ENCODE data around the gene ZCCHC17. TPM values are rescaled to one million over a fixed set of nuclear protein-coding genes. Genes with fewer than 3 reads are reported as not detected.
"Not testable (repeated sequence)": the region's sequence is repeated elsewhere in the genome, so short reads cannot be mapped to it uniquely, and the experiment has no call there.

ZCCHC17 gene
- total RNA-seq, 1 experiment from 2014 or later: 26.8 TPM

DNA sequence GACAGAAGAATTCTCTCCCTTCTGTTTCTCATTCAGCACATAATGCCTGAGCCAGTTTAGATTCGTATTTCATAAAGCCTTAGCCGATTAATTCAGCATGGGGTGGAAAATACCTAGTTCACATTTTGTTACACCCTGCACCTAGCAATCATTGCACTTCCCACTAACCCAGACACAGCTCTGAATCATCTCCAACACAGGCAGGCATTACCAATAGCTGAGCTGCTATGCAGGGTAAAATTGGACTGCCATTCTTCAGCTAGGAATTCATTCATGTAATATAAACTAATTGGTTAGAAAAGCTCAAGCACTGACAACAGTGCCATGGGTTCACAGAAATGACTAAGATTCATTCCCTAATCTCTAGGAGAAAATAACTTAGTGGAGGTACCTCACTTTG is 30.3 kb upstream of the ZCCHC17 start:
- no peak overlapping the region for H3K4me3 ChIP-seq
- no peaks in the 10 kb centered on the region for H3K27me3 ChIP-seq (ENCODE audit: insufficient read depth, low read depth)
- TF ChIP-seq EZH2 (IDR thresholded peaks at IDR 0.05; ENCODE audit: low read depth): no peak
- TF ChIP-seq, protein P1, sequence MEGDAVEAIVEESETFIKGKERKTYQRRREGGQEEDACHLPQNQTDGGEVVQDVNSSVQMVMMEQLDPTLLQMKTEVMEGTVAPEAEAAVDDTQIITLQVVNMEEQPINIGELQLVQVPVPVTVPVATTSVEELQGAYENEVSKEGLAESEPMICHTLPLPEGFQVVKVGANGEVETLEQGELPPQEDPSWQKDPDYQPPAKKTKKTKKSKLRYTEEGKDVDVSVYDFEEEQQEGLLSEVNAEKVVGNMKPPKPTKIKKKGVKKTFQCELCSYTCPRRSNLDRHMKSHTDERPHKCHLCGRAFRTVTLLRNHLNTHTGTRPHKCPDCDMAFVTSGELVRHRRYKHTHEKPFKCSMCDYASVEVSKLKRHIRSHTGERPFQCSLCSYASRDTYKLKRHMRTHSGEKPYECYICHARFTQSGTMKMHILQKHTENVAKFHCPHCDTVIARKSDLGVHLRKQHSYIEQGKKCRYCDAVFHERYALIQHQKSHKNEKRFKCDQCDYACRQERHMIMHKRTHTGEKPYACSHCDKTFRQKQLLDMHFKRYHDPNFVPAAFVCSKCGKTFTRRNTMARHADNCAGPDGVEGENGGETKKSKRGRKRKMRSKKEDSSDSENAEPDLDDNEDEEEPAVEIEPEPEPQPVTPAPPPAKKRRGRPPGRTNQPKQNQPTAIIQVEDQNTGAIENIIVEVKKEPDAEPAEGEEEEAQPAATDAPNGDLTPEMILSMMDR (conservative IDR thresholded peaks at IDR 0.05): no peak
- H3K27ac ChIP-seq: no peak overlapping the region
- intact Hi-C loops (cut with micrococcal nuclease; ENCODE audit: unreplicated experiment): no loop called here
- no TSS peak for BruUV-seq (replicated peaks)
- no peaks in the 10 kb centered on the region for H3K9me2 ChIP-seq (ENCODE audit: insufficient read depth)
- 0 out of 2 replicates have a peak, but pooled peaks cover 3% of the 10 kb centered on the region for H3K36me3 ChIP-seq (ENCODE audit: low read depth)
- no peaks in the 10 kb centered on the region for H3K9me3 ChIP-seq (ENCODE audit: insufficient read depth, low read depth)
- CTCF ChIA-PET: no interaction called here
- H3K4me2 ChIP-seq: no peak overlapping the region
- H2AFZ ChIP-seq: no peak overlapping the region
- DNase-seq: no peak
- POLR2A ChIA-PET (ENCODE audit: unreplicated experiment): no interaction called here
- no peaks in the 10 kb centered on the region for H3K79me2 ChIP-seq (ENCODE audit: low read depth)
- no peaks in the 10 kb centered on the region for H3F3A ChIP-seq (ENCODE audit: insufficient read depth, low read depth)
- H3K4me1 ChIP-seq (replicated peaks; ENCODE audit: insufficient read depth): no peaks in the 10 kb centered on the region
- H4K20me1 ChIP-seq (ENCODE audit: insufficient read depth): no peaks in the 10 kb centered on the region

- Histone ChIP-seq H3K9me2 (ENCODE audit: insufficient read depth) (no peaks in the 10 kb centered on the region), H3F3A (ENCODE audit: insufficient read depth, low read depth) (no peaks in the 10 kb centered on the region), H3K4me1 (replicated peaks; ENCODE audit: insufficient read depth) (no peaks in the 10 kb centered on the region), H3K27ac (no peak overlapping the region), H3K4me2 (no peak overlapping the region), H2AFZ (no peak overlapping the region), H4K20me1 (ENCODE audit: insufficient read depth) (no peaks in the 10 kb centered on the region), H3K36me3 (ENCODE audit: low read depth) (0 out of 2 replicates have a peak, but pooled peaks cover 6% of the 10 kb centered on the region), H3K27me3 (ENCODE audit: insufficient read depth, low read depth) (no peaks in the 10 kb centered on the region), H3K9me3 (ENCODE audit: insufficient read depth, low read depth) (no peaks in the 10 kb centered on the region), H3K79me2 (ENCODE audit: low read depth) (no peaks in the 10 kb centered on the region), H3K4me3 (no peak overlapping the region)
- BruUV-seq (replicated peaks): no TSS peak
- no peak for TF ChIP-seq EZH2 (IDR thresholded peaks at IDR 0.05; ENCODE audit: low read depth)
- TF ChIP-seq, protein P1 (conservative IDR thresholded peaks at IDR 0.05): no peak
- POLR2A ChIA-PET (ENCODE audit: unreplicated experiment): no interaction called here
- intact Hi-C loops (cut with micrococcal nuclease; ENCODE audit: unreplicated experiment): no loop called here
- DNase-seq: no peak
- CTCF ChIA-PET: no interaction called here
Observed at GRCh38 chr1:31272369-31272768, 24.5 kb upstream of the ZCCHC17 start.

- no peak for DNase-seq
- ChIA-PET CTCF (no interaction called here), POLR2A (ENCODE audit: unreplicated experiment) (no interaction called here)
- H3K4me2 ChIP-seq: no peak overlapping the region
- H3K27me3 ChIP-seq (ENCODE audit: insufficient read depth, low read depth): no peaks in the 10 kb centered on the region
- H4K20me1 ChIP-seq (ENCODE audit: insufficient read depth): no peaks in the 10 kb centered on the region
- no peaks in the 10 kb centered on the region for H3K79me2 ChIP-seq (ENCODE audit: low read depth)
- no peak overlapping the region for H2AFZ ChIP-seq
- no peak overlapping the region for H3K27ac ChIP-seq
- H3F3A ChIP-seq (ENCODE audit: insufficient read depth, low read depth): no peaks in the 10 kb centered on the region
- TF ChIP-seq EZH2 (IDR thresholded peaks at IDR 0.05; ENCODE audit: low read depth): no peak
- TF ChIP-seq, protein P1 (conservative IDR thresholded peaks at IDR 0.05): no peak
- no peaks in the 10 kb centered on the region for H3K4me1 ChIP-seq (replicated peaks; ENCODE audit: insufficient read depth)
- intact Hi-C loops (cut with micrococcal nuclease; ENCODE audit: unreplicated experiment): no loop called here
- no peak overlapping the region for H3K4me3 ChIP-seq
- no peaks in the 10 kb centered on the region for H3K9me2 ChIP-seq (ENCODE audit: insufficient read depth)
- H3K36me3 ChIP-seq (ENCODE audit: low read depth): 0 out of 2 replicates have a peak, but pooled peaks cover 6% of the 10 kb centered on the region
- no TSS peak for BruUV-seq (replicated peaks)
- no peaks in the 10 kb centered on the region for H3K9me3 ChIP-seq (ENCODE audit: insufficient read depth, low read depth)
Observed at GRCh38 chr1:31273619-31274018, 23.2 kb upstream of the ZCCHC17 start.

DNA sequence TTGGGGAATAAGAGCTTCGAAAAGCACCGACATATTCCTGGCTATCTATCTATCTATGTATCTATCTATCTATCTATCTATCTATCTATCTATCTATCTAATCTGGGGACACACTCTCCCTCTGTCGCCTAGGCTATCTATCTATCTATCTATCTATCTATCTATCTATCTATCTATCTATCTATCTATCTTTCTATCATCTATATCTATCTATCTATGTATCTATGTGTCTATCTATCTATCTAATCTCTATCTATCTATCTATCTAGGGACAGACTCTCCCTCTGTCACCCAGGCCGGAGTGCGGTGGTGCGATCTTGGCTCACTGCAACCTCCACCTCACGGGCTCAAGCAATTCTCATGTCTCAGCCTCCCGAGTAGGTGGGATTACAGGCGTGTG is 14.4 kb upstream of the ZCCHC17 start:
- intact Hi-C loops (cut with micrococcal nuclease; ENCODE audit: unreplicated experiment); POLR2A ChIA-PET (ENCODE audit: unreplicated experiment); H3K79me2 ChIP-seq (ENCODE audit: low read depth); CTCF ChIA-PET; H3K9me3 ChIP-seq (ENCODE audit: insufficient read depth, low read depth); DNase-seq; BruUV-seq (replicated peaks); H2AFZ ChIP-seq; H3K4me3 ChIP-seq; H3K9me2 ChIP-seq (ENCODE audit: insufficient read depth); H3K27ac ChIP-seq; H3K4me1 ChIP-seq (replicated peaks; ENCODE audit: insufficient read depth); H3F3A ChIP-seq (ENCODE audit: insufficient read depth, low read depth); H4K20me1 ChIP-seq (ENCODE audit: insufficient read depth); H3K36me3 ChIP-seq (ENCODE audit: low read depth); H3K27me3 ChIP-seq (ENCODE audit: insufficient read depth, low read depth); H3K4me2 ChIP-seq: not testable (repeated sequence)

DNA sequence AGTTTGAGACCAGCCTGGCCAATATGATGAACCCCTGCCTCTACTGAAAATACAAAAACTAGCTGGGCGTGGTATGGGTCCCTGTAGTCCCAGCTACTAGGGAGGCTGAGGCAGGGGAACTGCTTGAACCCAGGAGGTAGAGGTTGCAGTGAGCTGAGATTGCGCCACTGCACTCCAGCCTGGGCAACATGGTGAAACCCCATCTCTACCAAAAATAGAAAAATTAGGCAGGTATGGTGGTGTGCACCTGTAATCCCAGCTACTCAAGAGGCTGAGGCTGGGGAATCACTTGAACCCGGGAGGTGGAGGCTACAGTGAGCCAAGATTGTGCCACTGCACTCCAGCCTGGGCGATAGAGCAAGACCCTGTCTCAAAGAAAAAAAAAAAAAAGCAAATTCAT is 9.0 kb upstream of the ZCCHC17 start:
- H3K9me2 ChIP-seq (ENCODE audit: insufficient read depth); POLR2A ChIA-PET (ENCODE audit: unreplicated experiment); H3K4me3 ChIP-seq; H3K36me3 ChIP-seq (ENCODE audit: low read depth); H3K27me3 ChIP-seq (ENCODE audit: insufficient read depth, low read depth); BruUV-seq (replicated peaks); H3K4me2 ChIP-seq; H3K79me2 ChIP-seq (ENCODE audit: low read depth); H3F3A ChIP-seq (ENCODE audit: insufficient read depth, low read depth); H3K4me1 ChIP-seq (replicated peaks; ENCODE audit: insufficient read depth); DNase-seq; H3K9me3 ChIP-seq (ENCODE audit: insufficient read depth, low read depth); H3K27ac ChIP-seq; H2AFZ ChIP-seq; H4K20me1 ChIP-seq (ENCODE audit: insufficient read depth); CTCF ChIA-PET: not testable (repeated sequence)
- intact Hi-C loops (cut with micrococcal nuclease; ENCODE audit: unreplicated experiment): loop anchor here (2.0 kb wide), 1 partner anchor 51 kb away; no protein-coding TSS in a partner anchor

All from PC-9 (cell line).